ENCODE results near the gene APOBEC3B.
"Not testable (repeated sequence)": the region's sequence is repeated elsewhere in the genome, so short reads cannot be mapped to it uniquely, and the experiment has no call there.

APOBEC3B gene

DNA sequence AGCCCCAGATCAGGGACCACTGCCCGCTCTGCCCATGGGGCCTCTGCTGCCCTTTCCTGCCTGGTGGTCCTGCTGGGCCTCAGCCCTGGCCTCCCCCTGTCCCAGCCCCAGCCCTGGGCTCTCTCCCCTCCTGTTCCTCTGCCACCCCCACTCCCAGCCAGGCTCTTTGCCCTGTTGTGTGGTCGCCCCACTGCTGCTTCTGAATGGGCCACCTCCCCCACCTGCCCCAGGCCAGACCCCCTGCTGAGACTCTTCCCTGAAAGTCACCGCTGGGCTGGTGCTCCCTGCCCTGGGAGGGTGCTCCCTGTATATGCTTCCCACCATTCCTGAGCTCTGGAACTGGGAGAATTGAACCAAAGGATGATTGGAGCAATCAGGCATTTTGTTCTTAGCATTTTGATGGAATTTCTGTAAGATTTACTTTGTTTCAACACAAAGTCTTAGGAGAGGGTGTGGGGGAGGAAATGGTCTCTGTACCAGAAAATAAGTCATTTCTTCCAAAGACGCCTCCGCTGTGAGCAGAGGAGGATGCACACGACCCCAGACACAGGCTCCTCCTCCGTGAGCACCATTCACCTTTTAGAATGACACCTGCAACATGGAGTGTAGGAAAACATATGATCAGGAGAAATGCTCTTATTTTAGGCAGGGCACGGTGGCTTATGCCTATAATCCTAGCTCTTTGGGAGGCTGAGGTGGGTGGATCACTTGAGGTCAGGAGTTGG is 5.2 kb downstream of the APOBEC3B start:
- H3K4me3 ChIP-seq (ENCODE audit: low read depth, low read length) = no peak overlapping the region

DNA sequence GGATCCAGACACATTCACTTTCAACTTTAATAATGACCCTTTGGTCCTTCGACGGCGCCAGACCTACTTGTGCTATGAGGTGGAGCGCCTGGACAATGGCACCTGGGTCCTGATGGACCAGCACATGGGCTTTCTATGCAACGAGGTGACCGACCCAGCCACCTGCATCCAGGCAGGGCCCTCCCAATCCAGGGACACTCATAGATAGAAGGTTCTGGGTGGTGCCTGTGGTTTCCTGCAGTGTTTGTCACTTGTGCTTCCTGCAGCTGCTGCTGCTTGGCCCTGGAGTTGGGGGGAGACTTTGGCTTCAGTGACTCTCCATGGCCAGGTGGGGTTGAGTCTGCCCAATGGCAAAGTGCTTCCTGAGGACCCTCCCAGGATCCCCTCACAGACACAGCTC is 7.3 kb downstream of the APOBEC3B start:
- H3K4me3 ChIP-seq (ENCODE audit: low read depth, low read length) = no peak overlapping the region

DNA sequence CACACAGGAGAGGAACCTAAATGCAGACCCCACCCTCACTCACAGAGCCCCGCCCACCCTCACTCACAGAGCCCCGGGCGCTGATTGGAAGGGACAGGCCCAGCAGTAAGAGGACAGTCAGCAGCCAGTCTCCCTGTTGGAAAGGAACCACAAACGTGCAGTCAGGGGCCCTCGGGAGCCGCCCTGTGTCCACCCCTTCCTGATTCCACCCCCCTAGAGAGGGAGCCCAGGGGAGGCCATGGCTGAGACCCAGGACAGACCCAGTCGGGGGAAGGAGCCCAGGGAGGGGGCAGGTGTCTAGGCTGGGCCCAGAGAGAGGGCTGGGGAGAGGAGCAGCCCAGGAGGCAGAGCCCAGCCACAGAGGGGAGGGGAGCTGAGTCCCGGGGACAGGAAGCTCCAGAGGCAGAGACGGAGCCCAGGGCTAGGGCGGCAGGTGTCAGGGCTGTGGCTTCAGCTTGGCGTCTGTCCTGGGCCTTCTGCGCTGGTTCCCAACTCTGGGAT is 10.8 kb downstream of the APOBEC3B start:
- not testable (repeated sequence) for H3K4me3 ChIP-seq (ENCODE audit: low read depth, low read length)

DNA sequence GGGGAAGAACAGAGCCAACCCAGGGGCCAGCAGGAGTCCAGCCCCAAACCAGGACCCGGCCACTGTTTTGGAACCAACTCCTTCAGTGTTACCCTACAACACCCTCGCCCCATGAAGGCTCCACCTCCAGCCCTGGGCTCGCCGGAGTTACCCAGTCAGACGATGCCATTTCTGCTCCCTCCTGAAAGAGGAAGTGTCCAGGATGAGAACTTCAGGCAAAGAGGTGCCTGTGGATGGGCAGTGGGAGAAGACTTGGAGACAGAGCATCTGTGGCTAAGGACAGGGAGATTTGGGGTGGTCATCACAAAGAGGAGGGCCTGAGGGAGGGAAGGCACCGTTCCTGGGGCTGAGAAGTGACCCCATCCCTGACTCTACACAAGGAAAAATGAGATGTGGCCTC is 14.0 kb downstream of the APOBEC3B start:
- no peak overlapping the region for H3K4me3 ChIP-seq (ENCODE audit: low read depth, low read length)

DNA sequence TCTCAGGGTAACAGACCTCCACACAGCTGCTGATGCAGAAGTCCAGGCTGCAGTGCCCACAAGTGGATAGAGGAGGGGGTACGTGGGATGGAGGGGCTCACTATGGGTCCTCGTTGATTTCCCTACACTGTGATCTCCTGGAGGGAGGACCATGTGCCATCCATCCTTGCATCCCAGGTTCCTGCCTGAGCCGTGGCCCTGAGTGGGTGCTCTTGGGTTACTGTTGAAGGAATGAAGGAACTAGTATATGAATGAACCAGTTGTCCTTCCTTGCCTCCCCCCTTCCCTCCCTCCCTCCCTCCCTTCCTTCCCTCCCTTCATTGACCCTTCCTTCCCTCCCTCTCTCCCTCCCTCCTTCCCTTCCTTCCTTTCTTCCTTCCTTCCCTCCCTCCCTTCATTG is 15.4 kb downstream of the APOBEC3B start:
- H3K4me3 ChIP-seq (ENCODE audit: low read depth, low read length) = no peak overlapping the region

DNA sequence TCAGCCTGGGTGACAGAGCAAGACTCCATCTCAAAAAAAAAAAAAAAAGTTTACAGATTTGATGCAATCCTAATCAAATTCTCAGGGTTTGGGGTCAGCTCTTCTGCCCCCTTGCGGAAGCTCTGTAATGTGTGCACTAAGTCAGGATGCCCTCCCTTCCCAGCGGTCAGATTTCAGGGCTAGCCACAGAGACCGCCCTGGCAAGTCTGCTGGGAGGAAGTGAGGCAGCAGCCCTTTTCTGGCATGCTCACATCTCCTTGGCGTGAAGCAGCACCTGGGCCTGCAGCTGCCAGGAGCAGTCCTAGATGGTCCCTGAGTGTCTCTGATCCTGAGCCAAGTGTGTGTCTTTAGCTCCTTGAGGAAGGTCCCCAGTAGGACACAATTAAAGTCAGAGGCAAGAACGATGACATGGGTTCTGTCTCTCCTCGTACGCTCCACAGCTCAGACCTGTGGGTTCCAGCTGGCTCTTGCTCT is 21.1 kb downstream of the APOBEC3B start:
- no peak overlapping the region for H3K4me3 ChIP-seq (ENCODE audit: low read depth, low read length)

DNA sequence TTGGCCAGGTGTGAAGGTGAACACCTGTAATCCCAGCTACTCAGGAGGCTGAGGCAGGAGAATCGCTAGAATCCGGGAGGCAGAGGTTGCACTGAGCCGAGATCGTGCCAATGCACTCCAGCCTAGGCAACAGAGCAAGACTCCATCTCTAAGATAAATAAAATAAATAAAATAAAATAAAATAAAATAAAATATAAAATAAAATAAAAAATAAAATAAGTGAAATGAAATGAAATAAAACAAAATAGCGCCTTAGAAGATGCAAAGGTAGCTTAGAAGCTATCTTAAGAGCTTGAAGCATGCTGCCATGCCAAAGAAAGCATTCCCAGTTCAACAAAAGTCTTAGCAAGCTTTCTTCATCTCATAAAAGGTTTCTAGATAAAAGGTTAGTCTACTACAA is 25.0 kb downstream of the APOBEC3B start:
- H3K4me3 ChIP-seq (ENCODE audit: low read depth, low read length) = no peak overlapping the region

DNA sequence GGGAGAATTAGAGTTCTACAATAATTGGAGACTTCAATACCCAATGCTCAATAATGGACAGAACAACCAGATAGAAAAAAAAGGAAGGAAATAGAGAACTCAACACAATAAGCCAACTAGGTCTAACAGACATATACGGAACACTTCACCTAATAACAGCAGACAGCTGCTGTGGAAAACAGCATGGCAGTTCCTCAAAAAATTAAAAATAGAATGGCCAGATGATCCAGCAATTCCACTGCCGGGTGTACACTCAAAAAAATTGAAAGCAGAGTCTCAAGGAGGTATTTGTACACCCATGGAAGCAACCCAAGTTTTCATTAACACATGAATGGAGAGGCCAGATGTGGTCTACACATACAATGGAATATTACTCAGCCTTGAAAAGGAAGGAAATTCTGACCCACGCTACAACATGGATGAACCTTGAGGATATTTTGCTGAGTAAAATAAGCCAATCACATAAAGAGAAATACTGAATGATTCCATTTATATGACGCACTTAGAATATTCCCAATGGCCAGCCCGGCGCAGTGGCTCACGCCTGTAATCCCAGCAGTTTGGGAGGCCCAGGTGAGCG is 26.2 kb downstream of the APOBEC3B start:
- not testable (repeated sequence) for H3K4me3 ChIP-seq (ENCODE audit: low read depth, low read length)

DNA sequence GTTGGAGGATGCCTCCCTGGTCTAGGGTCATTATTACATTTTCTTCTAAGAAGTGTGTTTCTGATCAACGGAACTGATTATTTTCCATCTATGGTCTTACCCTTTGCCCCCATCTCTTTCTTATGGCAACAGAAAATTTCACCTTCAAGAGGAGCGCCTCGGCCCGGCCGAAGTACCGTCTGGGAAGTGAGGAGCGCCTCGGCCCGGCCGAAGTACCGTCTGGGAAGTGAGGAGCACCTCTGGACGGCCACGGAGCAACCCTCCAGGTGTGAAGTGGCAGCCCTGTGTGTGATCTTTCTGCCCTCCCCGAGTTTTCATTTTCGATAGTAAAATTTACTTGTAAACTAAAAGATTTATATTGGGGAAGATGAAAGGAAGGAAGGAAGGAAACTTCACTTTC is 28.8 kb downstream of the APOBEC3B start:
- H3K4me3 ChIP-seq (ENCODE audit: low read depth, low read length) = no peak overlapping the region

DNA sequence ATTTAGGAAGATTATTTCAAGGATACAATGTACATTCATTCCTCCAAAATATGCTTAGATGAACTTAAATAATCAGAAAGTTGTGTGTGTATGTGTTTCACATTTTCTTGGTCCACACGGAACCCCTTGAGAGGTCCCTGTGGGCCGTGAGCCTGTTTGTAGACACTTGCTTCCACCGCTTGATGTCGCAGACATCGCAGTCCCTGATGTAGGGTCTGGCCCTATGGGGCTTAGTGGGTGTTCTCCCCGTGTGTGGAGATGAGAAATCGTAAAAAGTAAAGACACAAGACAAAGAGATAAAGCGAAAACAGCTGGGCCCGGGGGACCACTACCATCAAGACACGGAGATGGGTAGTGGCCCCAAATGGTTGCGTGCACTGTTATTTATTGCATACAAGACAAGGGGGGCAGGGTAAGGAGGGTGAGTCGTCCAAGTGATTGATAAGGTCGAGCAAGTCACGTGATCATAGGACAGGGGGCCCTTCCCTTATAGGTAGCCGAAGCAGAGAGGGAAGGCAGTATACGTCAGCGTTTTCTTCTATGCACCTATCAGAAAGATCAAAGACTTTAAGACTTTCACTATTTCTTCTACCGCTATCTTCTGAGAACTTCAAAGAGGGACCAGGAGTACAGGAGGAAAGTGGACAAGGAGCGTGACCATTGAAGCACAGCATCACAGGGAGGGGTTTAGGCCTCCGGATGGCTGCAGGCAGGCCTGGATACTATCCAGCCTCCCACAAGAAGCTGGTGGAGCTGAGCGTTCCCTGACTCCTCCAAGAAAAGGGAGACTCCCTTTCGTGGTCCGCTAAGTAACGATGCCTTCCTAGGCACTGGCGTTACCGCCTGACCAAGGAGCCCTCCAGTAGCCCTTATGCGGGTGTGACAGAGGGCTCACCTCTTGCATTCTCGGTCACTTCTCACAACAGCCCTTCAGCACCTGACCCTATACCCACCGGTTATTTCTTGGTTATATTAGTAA is 30.7 kb downstream of the APOBEC3B start:
- H3K4me3 ChIP-seq (ENCODE audit: low read depth, low read length) = no peak overlapping the region

DNA sequence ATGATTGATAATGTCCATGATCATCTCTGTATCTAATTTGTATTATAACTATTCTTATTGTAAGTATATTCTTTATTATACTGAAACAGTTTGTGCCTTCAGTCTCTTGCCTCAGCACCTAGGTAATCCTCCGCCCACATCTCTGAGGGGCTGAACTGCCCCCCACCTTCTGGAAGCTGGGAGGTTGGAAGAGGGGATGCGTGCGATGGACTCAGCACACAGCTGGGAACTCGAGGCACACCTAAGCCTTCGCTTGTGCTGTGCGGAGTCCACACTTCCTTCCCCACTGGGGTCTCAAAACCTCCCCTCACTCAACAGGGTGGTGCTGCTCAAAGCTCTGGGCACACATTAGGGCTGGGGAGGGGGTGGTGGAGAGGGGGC is 31.4 kb downstream of the APOBEC3B start:
- H3K4me3 ChIP-seq (ENCODE audit: low read depth, low read length) = not testable (repeated sequence)

DNA sequence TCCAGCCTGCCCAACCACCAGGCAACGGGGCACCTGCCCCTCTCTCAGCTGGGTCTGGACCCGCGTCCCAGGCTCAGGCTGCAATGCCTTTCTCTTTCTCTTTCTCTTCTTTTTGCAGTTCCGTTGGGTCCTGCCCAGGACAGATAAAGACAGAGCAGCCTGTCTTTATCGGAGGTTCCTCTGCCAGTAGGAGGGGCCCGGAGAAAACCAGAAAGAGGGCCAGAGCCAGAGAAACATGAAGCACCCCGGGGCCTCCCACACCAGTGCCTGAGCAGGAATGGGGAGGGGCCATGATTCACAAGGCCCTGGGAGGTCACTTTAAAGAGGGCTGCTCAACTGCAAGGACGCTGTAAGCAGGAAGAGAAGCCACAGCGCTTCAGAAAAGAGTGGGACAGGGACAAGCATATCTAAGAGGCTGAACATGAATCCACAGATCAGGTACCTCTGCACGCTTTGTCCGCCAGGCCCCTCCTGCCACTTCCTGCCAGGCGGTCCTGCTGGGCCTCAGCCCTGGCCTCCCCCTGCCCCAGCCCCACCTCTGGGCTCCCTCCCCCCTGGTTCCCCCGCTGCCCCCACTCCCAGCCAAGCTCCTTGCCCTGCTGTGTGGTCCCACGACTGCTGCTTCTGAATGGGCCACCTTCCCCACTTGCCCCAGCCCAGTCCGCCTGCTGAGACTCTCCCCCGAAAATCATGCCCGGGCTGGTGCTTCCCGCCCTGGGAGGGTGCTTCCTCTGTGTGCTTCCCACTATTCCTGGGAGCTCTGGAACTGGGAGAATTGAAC is 32.0 kb downstream of the APOBEC3B start, which contains the start of gene APOBEC3C:
Gene APOBEC3C (plus strand): TSS at position 316 of the 781 bp plus-strand sequence. CDS start 106 bp downstream, at position 422.
- no peak within 1 kb of the TSS for H3K4me3 ChIP-seq (ENCODE audit: low read depth, low read length)

DNA sequence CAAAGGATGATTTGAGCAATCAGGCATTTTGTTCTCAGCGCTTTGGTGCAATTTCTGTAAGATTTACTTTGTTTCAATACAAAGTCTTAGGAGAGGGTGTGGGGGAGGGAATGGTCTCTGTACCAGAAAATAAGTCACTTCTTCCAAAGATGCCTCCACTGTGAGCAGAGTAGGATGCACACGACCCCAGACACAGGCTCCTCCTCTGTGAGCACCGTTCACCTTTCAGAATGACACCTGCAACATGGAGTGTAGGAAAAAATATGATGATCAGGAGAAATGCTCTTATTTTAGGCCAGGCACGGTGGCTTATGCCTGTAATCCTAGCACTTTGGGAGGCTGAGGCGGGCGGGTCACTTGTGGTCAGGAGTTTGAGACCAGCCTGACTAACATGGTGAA is 32.6 kb downstream of the APOBEC3B start:
- H3K4me3 ChIP-seq (ENCODE audit: low read depth, low read length) = not testable (repeated sequence)

DNA sequence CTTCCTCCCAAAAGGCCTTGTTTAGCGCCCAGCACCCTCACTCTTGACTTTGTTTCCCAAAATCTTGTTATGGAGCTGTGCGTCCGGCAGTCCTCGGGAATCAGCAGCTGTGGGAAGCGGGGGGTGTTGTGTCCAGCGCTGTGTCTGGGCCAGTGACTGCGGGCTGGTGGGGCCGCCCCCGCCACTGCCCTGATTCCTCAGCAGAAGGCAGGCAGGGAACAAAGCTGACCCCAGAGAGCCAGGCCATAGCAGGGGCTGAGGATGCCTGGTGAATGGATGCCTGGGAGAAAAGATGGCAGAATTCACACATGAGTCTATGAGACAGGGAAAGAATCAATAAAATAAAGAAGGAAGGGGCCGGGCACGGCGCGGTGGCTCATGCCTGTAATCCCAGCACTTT is 34.4 kb downstream of the APOBEC3B start:
- no peak overlapping the region for H3K4me3 ChIP-seq (ENCODE audit: low read depth, low read length)

DNA sequence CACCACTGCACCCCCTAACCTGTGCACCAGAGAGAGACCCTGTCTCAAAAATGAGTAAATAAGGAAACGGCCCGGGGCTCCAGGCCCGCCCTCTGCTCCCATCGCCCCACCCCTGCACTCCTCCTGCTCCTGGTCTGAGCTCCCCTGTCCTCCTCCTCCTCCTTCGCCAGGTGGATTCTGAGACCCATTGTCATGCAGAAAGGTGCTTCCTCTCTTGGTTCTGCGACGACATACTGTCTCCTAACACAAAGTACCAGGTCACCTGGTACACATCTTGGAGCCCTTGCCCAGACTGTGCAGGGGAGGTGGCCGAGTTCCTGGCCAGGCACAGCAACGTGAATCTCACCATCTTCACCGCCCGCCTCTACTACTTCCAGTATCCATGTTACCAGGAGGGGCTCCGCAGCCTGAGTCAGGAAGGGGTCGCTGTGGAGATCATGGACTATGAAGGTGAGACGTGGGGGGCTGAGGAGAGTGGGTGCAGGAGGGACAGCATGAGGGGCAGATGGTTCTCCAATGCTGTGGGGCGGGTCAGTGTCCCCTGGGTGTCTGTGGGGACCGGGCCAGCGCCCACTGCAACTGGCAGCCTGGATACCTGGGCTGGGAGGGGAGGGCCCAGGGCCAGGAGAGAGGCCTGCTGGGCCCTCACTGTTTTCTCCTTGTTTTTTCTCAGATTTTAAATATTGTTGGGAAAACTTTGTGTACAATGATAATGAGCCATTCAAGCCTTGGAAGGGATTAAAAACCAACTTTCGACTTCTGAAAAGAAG is 35.6 kb downstream of the APOBEC3B start:
- H3K4me3 ChIP-seq (ENCODE audit: low read depth, low read length) = peak overlapping the region; percentile 37

DNA sequence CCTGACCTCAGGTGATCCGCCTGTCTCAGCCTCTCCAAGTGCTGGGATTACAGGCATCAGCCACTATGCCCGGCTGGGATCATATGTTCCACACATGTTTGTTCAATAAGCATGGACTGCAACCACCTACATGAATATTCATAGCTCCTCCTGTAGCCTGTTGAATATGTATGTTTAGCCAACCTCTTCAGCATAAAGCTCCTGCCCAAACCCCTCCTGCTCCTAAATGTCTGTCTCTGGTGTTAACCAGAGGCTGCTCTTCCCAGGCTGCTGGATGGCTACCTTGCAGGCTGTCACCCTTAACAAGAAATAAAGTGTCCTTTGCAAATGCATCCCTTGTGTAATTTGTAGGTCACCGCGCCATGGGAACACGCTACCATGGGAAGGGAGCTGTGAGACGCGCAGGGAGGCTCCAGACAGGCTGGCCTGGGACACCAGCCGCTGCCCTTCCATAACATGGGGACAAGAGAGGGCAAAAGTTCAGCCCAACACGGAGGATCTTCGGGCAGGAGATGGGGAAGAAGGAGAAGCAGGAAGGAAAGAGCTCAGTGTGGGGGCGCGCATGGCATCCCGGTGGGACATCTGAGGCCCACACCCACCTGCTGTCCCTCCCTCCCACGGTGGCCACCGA is 38.0 kb downstream of the APOBEC3B start:
- not testable (repeated sequence) for H3K4me3 ChIP-seq (ENCODE audit: low read depth, low read length)

DNA sequence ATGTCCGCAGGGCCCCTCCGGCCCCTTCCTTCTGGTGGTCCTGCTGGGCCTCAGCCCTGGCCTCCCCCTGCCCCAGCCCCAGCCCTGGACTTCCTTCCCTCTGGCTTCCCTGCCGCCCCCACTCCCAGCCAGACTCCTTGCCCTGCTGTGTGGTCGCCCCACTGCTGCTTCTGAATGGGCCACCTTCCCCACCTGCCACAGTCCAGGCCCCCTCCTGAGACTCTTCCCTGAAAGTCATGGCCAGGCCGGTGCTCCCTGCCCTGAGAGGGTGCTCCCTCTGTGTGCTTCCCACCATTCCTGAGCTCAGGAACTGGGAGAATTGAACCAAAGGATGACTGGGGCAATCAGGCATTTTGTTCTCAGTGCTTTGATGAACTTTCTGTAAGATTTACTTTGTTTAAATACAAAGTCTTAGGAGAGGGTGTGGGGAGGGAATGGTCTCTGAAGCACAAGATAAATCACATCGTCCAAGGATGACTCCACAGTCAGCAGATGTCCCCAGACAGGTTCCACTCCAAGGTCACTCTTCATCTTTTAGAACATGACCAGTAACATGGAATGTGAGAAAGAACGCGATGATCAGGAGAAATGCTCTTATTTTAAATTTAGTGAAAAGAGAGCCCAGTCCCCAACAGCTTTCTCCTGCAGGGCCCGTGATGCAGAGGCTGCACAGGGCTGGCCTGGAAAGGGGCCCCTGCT is 39.6 kb downstream of the APOBEC3B start:
- H3K4me3 ChIP-seq (ENCODE audit: low read depth, low read length) = no peak overlapping the region

DNA sequence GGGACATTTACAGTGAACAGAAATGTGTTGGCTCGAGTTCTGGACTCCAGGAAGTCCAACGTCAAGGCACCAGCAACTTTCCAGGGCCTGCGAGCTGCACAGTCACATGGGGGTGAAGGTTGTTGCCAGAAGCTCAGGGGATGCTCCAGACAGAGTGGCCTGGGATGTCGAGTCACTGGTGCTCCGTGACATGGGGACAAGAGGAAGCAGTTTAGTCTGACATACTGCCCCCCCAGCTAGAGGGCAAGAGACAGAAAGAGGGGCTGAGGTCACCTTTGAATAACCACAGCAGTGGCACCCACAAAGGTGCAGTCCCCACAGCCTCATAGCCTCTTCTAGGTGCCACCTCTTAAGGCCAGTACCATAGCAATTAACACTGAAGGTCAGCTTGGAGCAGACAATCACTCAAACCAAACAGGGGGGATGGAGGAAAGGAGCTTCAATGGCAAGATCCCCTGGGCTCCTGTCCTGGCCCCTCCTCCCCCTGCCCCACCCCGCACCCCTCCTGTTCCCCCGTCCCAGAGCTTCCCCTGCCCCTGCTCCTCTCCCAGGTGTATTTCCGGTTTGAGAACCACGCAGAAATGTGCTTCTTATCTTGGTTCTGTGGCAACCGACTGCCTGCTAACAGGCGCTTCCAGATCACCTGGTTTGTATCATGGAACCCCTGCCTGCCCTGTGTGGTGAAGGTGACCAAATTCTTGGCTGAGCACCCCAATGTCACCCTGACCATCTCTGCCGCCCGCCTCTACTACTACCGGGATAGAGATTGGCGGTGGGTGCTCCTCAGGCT is 42.6 kb downstream of the APOBEC3B start:
- no peak overlapping the region for H3K4me3 ChIP-seq (ENCODE audit: low read depth, low read length)

Data from iPS-11a (cell line).